Peyer's patch (tissue), 4 donors: ENCODE measurements around the gene ZNF18.

Source experiments
- CTCF ChIP-seq, 6 experiments: fragments of 450-650 bp in 4 of 6; fragments of 200-600 bp in 2 of 6; sonication (generic) in 1 of 6; IDR thresholded peaks; one replicate each; pipeline ENCODE4 v1.5.1; 2017 to 2019; ENCODE audit warnings: antibody characterized with exemption in 6 of 6, mild to moderate bottlenecking in 3 of 6, moderate library complexity in 1 of 6
- POLR2A ChIP-seq, 2 donors: fragments of 450-650 bp; IDR thresholded peaks; one replicate each; pipeline ENCODE4 v1.5.1; 2017; ENCODE audit warnings: antibody characterized with exemption in 2 of 2, mild to moderate bottlenecking in 2 of 2, moderate library complexity in 2 of 2

- TF ChIP-seq POLR2A (IDR thresholded peaks at IDR 0.05) (no peak), CTCF (IDR thresholded peaks at IDR 0.05) (no peak)
Observed at GRCh38 chr17:12035673-12036072, 38.4 kb upstream of the ZNF18 start.
